ENCODE results near the gene GRIK2.

The GRIK2 gene

GRCh38 chr6:101728956-101729355 is 335.4 kb downstream of the GRIK2 start:
- no peak for DNase-seq

- DNase-seq: no peak
Measured at GRCh38 chr6:101730954-101731353, 337.4 kb downstream of the GRIK2 start.

GRCh38 chr6:101733899-101734298 is 340.4 kb downstream of the GRIK2 start:
- DNase-seq: no peak

GRCh38 chr6:101738481-101738880 is 345.0 kb downstream of the GRIK2 start:
- DNase-seq: no peak

GRCh38 chr6:101740631-101741030 is 347.1 kb downstream of the GRIK2 start:
- no peak for DNase-seq

GRCh38 chr6:101741474-101742171 is 348.1 kb downstream of the GRIK2 start:
- DNase-seq: no peak

GRCh38 chr6:101747160-101747559 is 353.7 kb downstream of the GRIK2 start:
- no peak for DNase-seq

- no peak for DNase-seq
Measured at GRCh38 chr6:101747716-101748115, 354.2 kb downstream of the GRIK2 start.

- DNase-seq: no peak
Measured at GRCh38 chr6:101755931-101756330, 362.4 kb downstream of the GRIK2 start.

- no peak for DNase-seq
Measured at GRCh38 chr6:101758368-101758767, 364.9 kb downstream of the GRIK2 start.

- DNase-seq: no peak
Measured at GRCh38 chr6:101760843-101761621, 367.5 kb downstream of the GRIK2 start.

GRCh38 chr6:101762851-101763250 is 369.3 kb downstream of the GRIK2 start:
- DNase-seq: no peak

GRCh38 chr6:101765281-101765680 is 371.8 kb downstream of the GRIK2 start:
- no peak for DNase-seq

GRCh38 chr6:101770116-101770515 is 376.6 kb downstream of the GRIK2 start:
- no peak for DNase-seq

- no peak for DNase-seq
Measured at GRCh38 chr6:101776919-101777350, 383.4 kb downstream of the GRIK2 start.

- DNase-seq: no peak
Measured at GRCh38 chr6:101777646-101778045, 384.1 kb downstream of the GRIK2 start.

GRCh38 chr6:101779051-101779844 is 385.7 kb downstream of the GRIK2 start:
- no peak for DNase-seq

GRCh38 chr6:101783287-101783686 is 389.8 kb downstream of the GRIK2 start:
- no peak for DNase-seq

- DNase-seq: no peak
Measured at GRCh38 chr6:101784094-101784493, 390.6 kb downstream of the GRIK2 start.

- no peak for DNase-seq
Measured at GRCh38 chr6:101799531-101799930, 406.0 kb downstream of the GRIK2 start.

- no peak for DNase-seq
Measured at GRCh38 chr6:101800598-101800997, 407.1 kb downstream of the GRIK2 start.

GRCh38 chr6:101803136-101803535 is 409.6 kb downstream of the GRIK2 start:
- DNase-seq: no peak

GRCh38 chr6:101806241-101806640 is 412.7 kb downstream of the GRIK2 start:
- no peak for DNase-seq

GRCh38 chr6:101811108-101811507 is 417.6 kb downstream of the GRIK2 start:
- DNase-seq: no peak
